Measurements from ENCODE around the gene EML4. TPM values are rescaled to one million over a fixed set of nuclear protein-coding genes. Genes with fewer than 3 reads are reported as not detected.

The EML4 gene
- total RNA-seq, 1 donor from 2014 or later, result 50.8 TPM

DNA sequence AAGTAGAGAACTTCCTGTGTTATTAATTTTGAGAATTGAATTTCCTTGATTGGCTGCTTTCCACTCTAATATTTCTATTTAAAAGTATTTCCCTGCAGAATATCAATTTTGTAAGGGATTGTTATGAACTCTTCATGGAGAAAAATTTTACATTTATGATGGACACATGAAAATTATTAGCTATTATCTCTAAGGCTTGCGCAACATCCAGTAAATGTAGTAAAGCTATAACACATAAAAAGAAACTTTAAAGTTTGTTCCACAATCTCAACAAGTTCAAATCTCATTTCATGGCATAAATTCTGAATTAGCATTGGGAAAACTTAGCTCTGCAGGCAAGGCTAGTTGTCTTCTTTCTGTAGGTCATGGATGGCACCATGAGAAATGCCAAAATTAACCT is 4.2 kb upstream of the EML4 start:
- Mint-ChIP-seq H3K4me1 (ENCODE audit: low read depth, unreplicated experiment) (peaks cover 7% of the 10 kb centered on the region), H3K27me3 (ENCODE audit: unreplicated experiment) (peaks cover 2% of the 10 kb centered on the region), H3K36me3 (ENCODE audit: unreplicated experiment) (no peaks in the 10 kb centered on the region), H3K27ac (ENCODE audit: unreplicated experiment) (no peak overlapping the region), H3K9me3 (ENCODE audit: unreplicated experiment) (no peaks in the 10 kb centered on the region), H3K4me3 (ENCODE audit: unreplicated experiment) (no peak overlapping the region)
- DNase-seq, result no peak
- TF ChIP-seq, protein P1, sequence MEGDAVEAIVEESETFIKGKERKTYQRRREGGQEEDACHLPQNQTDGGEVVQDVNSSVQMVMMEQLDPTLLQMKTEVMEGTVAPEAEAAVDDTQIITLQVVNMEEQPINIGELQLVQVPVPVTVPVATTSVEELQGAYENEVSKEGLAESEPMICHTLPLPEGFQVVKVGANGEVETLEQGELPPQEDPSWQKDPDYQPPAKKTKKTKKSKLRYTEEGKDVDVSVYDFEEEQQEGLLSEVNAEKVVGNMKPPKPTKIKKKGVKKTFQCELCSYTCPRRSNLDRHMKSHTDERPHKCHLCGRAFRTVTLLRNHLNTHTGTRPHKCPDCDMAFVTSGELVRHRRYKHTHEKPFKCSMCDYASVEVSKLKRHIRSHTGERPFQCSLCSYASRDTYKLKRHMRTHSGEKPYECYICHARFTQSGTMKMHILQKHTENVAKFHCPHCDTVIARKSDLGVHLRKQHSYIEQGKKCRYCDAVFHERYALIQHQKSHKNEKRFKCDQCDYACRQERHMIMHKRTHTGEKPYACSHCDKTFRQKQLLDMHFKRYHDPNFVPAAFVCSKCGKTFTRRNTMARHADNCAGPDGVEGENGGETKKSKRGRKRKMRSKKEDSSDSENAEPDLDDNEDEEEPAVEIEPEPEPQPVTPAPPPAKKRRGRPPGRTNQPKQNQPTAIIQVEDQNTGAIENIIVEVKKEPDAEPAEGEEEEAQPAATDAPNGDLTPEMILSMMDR (IDR thresholded peaks at IDR 0.05; ENCODE audit: partially characterized antibody, unreplicated experiment), result no peak

DNA sequence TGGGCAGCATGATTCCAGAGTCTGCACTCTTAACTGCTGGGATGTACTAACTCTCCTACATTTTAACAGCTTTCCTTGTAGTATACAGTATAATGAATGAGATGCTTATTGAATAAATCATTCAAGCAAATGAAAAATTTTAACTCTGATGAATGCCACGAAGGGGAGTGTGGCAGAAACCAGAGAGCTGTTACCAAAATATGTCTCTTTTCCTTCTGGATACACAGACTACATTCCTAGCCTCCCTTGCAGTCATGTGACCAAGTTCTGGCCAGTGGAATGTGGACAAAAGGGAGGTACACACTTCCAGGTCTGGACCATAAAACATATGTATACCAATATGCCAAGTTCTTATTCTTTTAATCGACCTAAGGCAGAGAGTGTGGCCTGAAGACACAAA is 1.7 kb upstream of the EML4 start:
- Mint-ChIP-seq H3K27ac (ENCODE audit: unreplicated experiment) (no peak overlapping the region), H3K36me3 (ENCODE audit: unreplicated experiment) (no peaks in the 10 kb centered on the region), H3K4me1 (ENCODE audit: low read depth, unreplicated experiment) (peaks cover 7% of the 10 kb centered on the region), H3K9me3 (ENCODE audit: unreplicated experiment) (no peaks in the 10 kb centered on the region), H3K4me3 (ENCODE audit: unreplicated experiment) (no peak overlapping the region), H3K27me3 (ENCODE audit: unreplicated experiment) (peaks cover 2% of the 10 kb centered on the region)
- TF ChIP-seq, protein P1 (IDR thresholded peaks at IDR 0.05; ENCODE audit: partially characterized antibody, unreplicated experiment), result no peak
- no peak for DNase-seq

DNA sequence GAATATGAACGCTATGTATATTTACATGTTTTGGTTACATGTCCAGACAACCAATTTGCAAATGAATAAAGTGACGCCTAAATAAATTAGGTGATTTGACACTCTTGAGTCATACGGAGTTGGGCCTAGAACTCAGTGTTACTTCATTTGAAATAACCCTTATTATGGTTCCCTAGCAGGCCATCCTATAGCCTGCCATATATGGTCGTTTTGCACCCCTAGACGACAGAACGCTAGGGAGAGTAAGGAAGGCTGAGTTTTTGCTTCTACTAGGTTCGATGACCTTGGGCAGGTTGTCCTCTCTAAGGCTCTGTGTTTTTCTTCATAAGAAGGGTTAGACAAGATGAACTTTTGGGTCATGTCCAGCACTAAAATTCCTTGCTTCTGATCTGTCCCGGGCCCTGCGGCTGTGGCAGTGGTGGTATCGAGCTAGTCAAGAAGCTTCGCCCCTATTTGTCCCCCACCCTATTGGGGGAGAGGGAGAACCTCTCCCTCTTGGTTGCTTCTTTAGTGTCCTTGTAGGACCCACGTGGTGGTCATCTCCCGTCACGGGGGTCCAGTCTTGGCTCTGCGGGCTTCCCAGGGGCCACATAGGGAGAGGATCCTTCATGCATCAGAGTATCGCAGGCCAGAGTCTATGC is 574 bp upstream of the EML4 start:
- Mint-ChIP-seq H3K36me3 (ENCODE audit: unreplicated experiment) (no peaks in the 10 kb centered on the region), H3K9me3 (ENCODE audit: unreplicated experiment) (no peaks in the 10 kb centered on the region), H3K4me1 (ENCODE audit: low read depth, unreplicated experiment) (peaks cover under 1% of the 10 kb centered on the region), H3K27me3 (ENCODE audit: unreplicated experiment) (peaks cover 2% of the 10 kb centered on the region), H3K4me3 (ENCODE audit: unreplicated experiment) (peak overlapping the region; percentile 72), H3K27ac (ENCODE audit: unreplicated experiment) (peak overlapping the region; percentile 77)
- TF ChIP-seq, protein P1 (IDR thresholded peaks at IDR 0.05; ENCODE audit: partially characterized antibody, unreplicated experiment), result no peak
- DNase-seq, result no peak

DNA sequence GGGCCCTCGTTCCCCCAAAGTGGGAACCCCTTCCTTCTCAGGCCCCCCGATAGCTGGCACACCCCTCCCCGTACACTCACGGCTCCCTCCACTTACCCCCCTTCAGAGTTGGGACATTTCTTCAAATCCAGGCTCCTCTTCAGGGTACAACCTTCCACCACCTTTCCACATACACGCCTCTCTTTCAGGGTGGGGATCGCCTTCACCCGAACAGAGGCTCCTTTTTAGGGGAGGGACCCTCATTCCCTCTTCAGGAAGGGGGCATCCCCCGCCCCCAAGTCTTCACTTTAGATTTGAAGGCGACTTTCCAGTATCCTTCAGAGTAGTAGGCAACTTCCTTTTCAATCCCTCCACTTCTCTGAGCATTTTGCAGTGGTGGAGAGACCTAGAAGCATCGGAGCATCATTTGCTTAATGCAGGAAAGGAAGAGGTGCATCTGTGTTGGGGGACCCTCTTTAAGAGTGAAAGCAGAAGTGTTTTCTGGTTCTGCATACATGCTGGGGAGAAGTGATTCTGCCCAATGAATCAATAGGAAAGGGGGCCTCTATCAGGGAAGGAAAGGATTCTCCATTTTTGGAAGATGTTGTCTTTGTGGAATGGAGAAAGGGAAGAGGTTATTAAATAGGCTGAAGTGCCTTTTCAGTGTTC is 845 bp downstream of the EML4 start:
- Mint-ChIP-seq H3K4me1 (ENCODE audit: low read depth, unreplicated experiment) (no peaks in the 10 kb centered on the region), H3K4me3 (ENCODE audit: unreplicated experiment) (no peak overlapping the region), H3K27me3 (ENCODE audit: unreplicated experiment) (peaks cover 2% of the 10 kb centered on the region), H3K9me3 (ENCODE audit: unreplicated experiment) (no peaks in the 10 kb centered on the region), H3K27ac (ENCODE audit: unreplicated experiment) (no peak overlapping the region), H3K36me3 (ENCODE audit: unreplicated experiment) (no peaks in the 10 kb centered on the region)
- TF ChIP-seq, protein P1 (IDR thresholded peaks at IDR 0.05; ENCODE audit: partially characterized antibody, unreplicated experiment), result no peak
- DNase-seq, result no peak
